Endothelial cell (in vitro differentiated cells): ENCODE results near the gene EGR1. TPM values are rescaled to one million over a fixed set of nuclear protein-coding genes. Genes with fewer than 3 reads are reported as not detected.
A peak's percentile ranks its signal among the peaks of the same experiment; 100 is the strongest.
"Not testable (repeated sequence)": the region's sequence is repeated elsewhere in the genome, so short reads cannot be mapped to it uniquely, and the experiment has no call there.

Source experiments
- DNase-seq: peaks from one replicate; pipeline ENCODE4 v3.0.0; 2021; ENCODE audit warnings: low spot score
- H3K27ac Mint-ChIP-seq: one replicate; pipeline ENCODE4 v1.8.0; 2021; ENCODE audit warnings: mixed read lengths, inconsistent platforms; ENCODE audit not compliant: unreplicated experiment
- H3K27me3 Mint-ChIP-seq: one replicate; pipeline ENCODE4 v1.8.0; 2021; ENCODE audit warnings: mild to moderate bottlenecking, moderate library complexity, mixed read lengths, inconsistent platforms; ENCODE audit not compliant: unreplicated experiment
- H3K36me3 Mint-ChIP-seq: one replicate; pipeline ENCODE4 v1.8.0; 2021; ENCODE audit warnings: mild to moderate bottlenecking, low read depth, mixed read lengths, inconsistent platforms; ENCODE audit not compliant: unreplicated experiment
- H3K4me1 Mint-ChIP-seq: one replicate; pipeline ENCODE4 v1.8.0; 2021; ENCODE audit warnings: mild to moderate bottlenecking, mixed read lengths, inconsistent platforms; ENCODE audit not compliant: unreplicated experiment
- H3K4me3 Mint-ChIP-seq: one replicate; pipeline ENCODE4 v1.8.0; 2021; ENCODE audit warnings: mild to moderate bottlenecking, mixed read lengths, inconsistent platforms; ENCODE audit not compliant: unreplicated experiment
- H3K9me3 Mint-ChIP-seq: one replicate; pipeline ENCODE4 v1.8.0; 2021; ENCODE audit warnings: mixed read lengths, inconsistent platforms; ENCODE audit not compliant: unreplicated experiment
- total RNA-seq: library from RNA; stranded (reverse); fragmentation: NEBNext Ultra II Directional; extraction: Animal tissue kit (Norgen Biotek cat#: 25700); gene quantifications from one replicate; pipeline ENCODE4 v1.2.1, GENCODE V29; 2021; ENCODE audit not compliant: unreplicated experiment
- TF ChIP-seq, protein P1 (sequence below): fragments of 200-600 bp; sonication (generic); IDR thresholded peaks from one replicate; pipeline ENCODE4 v1.5.0; 2021; ENCODE audit warnings: antibody characterized with exemption; ENCODE audit not compliant: unreplicated experiment

EGR1 gene
- total RNA-seq, 1 donor from 2014 or later: 2.1 TPM

- peaks cover 4% of the 10 kb centered on the region for H3K4me1 Mint-ChIP-seq
- H3K27ac Mint-ChIP-seq: no peak overlapping the region
- H3K4me3 Mint-ChIP-seq: no peak overlapping the region
- no peaks in the 10 kb centered on the region for H3K9me3 Mint-ChIP-seq
- peaks cover 4% of the 10 kb centered on the region for H3K27me3 Mint-ChIP-seq
- no peak for DNase-seq
- TF ChIP-seq, protein P1, sequence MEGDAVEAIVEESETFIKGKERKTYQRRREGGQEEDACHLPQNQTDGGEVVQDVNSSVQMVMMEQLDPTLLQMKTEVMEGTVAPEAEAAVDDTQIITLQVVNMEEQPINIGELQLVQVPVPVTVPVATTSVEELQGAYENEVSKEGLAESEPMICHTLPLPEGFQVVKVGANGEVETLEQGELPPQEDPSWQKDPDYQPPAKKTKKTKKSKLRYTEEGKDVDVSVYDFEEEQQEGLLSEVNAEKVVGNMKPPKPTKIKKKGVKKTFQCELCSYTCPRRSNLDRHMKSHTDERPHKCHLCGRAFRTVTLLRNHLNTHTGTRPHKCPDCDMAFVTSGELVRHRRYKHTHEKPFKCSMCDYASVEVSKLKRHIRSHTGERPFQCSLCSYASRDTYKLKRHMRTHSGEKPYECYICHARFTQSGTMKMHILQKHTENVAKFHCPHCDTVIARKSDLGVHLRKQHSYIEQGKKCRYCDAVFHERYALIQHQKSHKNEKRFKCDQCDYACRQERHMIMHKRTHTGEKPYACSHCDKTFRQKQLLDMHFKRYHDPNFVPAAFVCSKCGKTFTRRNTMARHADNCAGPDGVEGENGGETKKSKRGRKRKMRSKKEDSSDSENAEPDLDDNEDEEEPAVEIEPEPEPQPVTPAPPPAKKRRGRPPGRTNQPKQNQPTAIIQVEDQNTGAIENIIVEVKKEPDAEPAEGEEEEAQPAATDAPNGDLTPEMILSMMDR: no peak
- H3K36me3 Mint-ChIP-seq: peaks cover 29% of the 10 kb centered on the region
Observed at GRCh38 chr5:138506370-138507306, 41.4 kb downstream of the EGR1 start.

GRCh38 chr5:138507485-138507884 is 42.2 kb downstream of the EGR1 start:
- H3K9me3 Mint-ChIP-seq, H3K27ac Mint-ChIP-seq, DNase-seq, H3K27me3 Mint-ChIP-seq, H3K4me1 Mint-ChIP-seq: not testable (repeated sequence)
- H3K4me3 Mint-ChIP-seq: peak overlapping the region; percentile 57
- peaks cover 33% of the 10 kb centered on the region for H3K36me3 Mint-ChIP-seq

- H3K4me1 Mint-ChIP-seq: no peaks in the 10 kb centered on the region
- peaks cover 4% of the 10 kb centered on the region for H3K27me3 Mint-ChIP-seq
- DNase-seq: no peak
- no peaks in the 10 kb centered on the region for H3K9me3 Mint-ChIP-seq
- H3K36me3 Mint-ChIP-seq: peaks cover 38% of the 10 kb centered on the region
- TF ChIP-seq, protein P1: no peak
- H3K27ac Mint-ChIP-seq: peak overlapping the region; percentile 74
- peak overlapping the region; percentile 7 for H3K4me3 Mint-ChIP-seq
Observed at GRCh38 chr5:138508958-138509357, 43.7 kb downstream of the EGR1 start.

DNA sequence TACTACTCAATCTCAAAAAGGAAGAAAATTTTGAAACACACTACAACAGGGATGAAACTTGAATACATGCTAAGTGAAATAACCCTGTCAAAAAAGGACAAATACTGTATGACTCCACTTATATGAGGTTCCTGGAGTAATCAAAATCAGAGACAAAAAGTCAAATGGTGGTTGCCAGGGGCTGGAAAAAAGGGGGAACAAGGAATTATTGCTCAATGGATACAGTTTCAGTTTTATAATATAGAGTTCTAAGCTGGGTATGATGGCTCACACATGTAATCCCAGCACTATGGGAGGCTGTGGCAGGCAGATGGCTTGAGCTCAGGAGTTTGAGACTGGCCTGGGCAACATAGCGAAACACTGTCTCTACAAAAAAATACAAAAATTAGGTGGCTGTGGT is 48.7 kb downstream of the EGR1 start:
- Mint-ChIP-seq H3K36me3 (peaks cover 38% of the 10 kb centered on the region), H3K4me1 (no peaks in the 10 kb centered on the region), H3K27me3 (peaks cover 1% of the 10 kb centered on the region), H3K4me3 (no peak overlapping the region), H3K27ac (no peak overlapping the region), H3K9me3 (no peaks in the 10 kb centered on the region)
- TF ChIP-seq, protein P1: no peak
- DNase-seq: no peak

DNA sequence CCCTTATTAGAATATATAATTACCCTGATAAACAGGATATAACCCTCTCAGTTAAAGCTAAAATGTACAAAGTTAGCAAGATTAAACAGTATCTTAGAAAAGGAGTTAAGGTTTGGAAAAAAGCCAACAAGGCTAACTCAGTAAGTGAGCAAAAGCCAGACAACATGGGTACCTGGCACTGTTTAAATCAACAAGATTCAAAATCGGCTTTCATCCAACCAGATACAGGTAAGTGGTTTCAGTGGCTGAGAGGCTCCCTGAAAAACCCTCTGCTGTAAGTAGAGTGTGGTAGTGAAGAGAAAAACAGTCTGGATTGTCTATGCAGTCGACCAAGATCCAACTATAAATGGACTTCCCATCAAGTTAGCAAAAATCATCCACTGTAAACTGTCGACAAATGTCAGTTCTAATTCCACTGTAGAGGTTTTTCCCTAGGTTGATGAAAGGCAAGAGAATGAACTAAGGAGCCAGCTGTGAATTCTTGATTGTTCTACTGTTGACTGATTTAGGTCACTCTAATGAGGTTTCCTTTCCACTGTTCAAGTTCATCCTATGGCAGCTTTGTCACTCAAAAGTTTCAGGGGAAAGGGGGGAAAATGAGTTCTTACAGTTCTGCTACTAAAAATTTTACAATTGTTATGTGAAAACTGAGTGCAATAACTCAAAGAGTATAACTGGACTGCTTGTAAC is 50.4 kb downstream of the EGR1 start:
- DNase-seq: no peak
- Mint-ChIP-seq H3K9me3 (no peaks in the 10 kb centered on the region), H3K4me3 (no peak overlapping the region), H3K36me3 (peaks cover 31% of the 10 kb centered on the region), H3K27me3 (no peaks in the 10 kb centered on the region), H3K4me1 (peaks cover 2% of the 10 kb centered on the region), H3K27ac (no peak overlapping the region)
- TF ChIP-seq, protein P1: no peak
